Measurements from ENCODE around the gene KCNIP2.

GRCh38 chr10:101886521-101887312 lies 43.1 kb upstream of the KCNIP2 start:
- TF ChIP-seq CTCF (IDR thresholded peaks at IDR 0.05) (no peak), POLR2A (IDR thresholded peaks at IDR 0.05) (no peak), POLR2AphosphoS5 (IDR thresholded peaks at IDR 0.05) (no peak), EP300 (IDR thresholded peaks at IDR 0.05; ENCODE audit: low read depth) (no peak)
